ENCODE measurements around the gene DNAH10. TPM values are rescaled to one million over a fixed set of nuclear protein-coding genes. Genes with fewer than 3 reads are reported as not detected.

The DNAH10 gene
- total and polyA plus RNA-seq, 2 of the 13 experiments (the other 11 are each of a cell fraction or from before 2014, with no cell fraction given): 0.01 to 0.02 TPM

- DNase-seq (ENCODE audit: low spot score) (no peak), ATAC-seq (peak; percentile 54), FAIRE-seq (no peak)
- intact Hi-C loops (cut with micrococcal nuclease; ENCODE audit: unreplicated experiment): no loop called here
- no TSS peak for BruUV-seq (replicated peaks)
- WGBS (ENCODE audit: low lambda C conversion rate): 12% methylated on average over 4 of the region's 5 CpGs
- in situ Hi-C loops (cut with HindIII; ENCODE audit: extremely low pct_ligation_motif_present, low pct_unique_long_range_greater_than_20kb): no loop called here
- Histone ChIP-seq H3K9ac (ENCODE audit: insufficient read depth, low read depth, low read length) (no peak overlapping the region), H3K36me3 (replicated peaks in 1 of 2; ENCODE audit: control insufficient read depth in 1 of 2, insufficient read depth in 2 of 2, low read length in 2 of 2) (no peaks in the 10 kb centered on the region), H3K9me3 (ENCODE audit: low read length) (no peaks in the 10 kb centered on the region), H3K4me2 (ENCODE audit: low read depth, low read length) (no peak overlapping the region), H3K79me2 (ENCODE audit: insufficient read depth, low read length) (no peaks in the 10 kb centered on the region), H2AFZ (ENCODE audit: low read length) (no peak overlapping the region), H3K27me3 (ENCODE audit: control insufficient read depth in 1 of 2, insufficient read depth in 2 of 2, low read length in 2 of 2) (no peaks in the 10 kb centered on the region; a peak in 1 of 5 replicates), H3K4me3 (replicated peaks in 1 of 3; ENCODE audit: insufficient read depth in 1 of 3, low read depth in 2 of 3, low read length in 3 of 3) (no peak overlapping the region), H3K27ac (ENCODE audit: extremely low read length, insufficient read depth, low read length) (no peak overlapping the region), H3K4me1 (ENCODE audit: insufficient read depth, low read length) (peaks cover 20% of the 10 kb centered on the region), H4K20me1 (ENCODE audit: insufficient read depth, low read length) (no peaks in the 10 kb centered on the region)
- TF ChIP-seq ZNF460 (CRISPR knock-in tag; IDR thresholded peaks at IDR 0.05; ENCODE audit: borderline replicate concordance) (peak; percentile 95), RAD51 (IDR thresholded peaks at IDR 0.05; ENCODE audit: borderline replicate concordance) (no peak), KDM1A (CRISPR knock-in tag; IDR thresholded peaks at IDR 0.05) (0 out of 2 replicates have a peak, but pooled peaks have one; percentile 26), ZNF770 (CRISPR knock-in tag; IDR thresholded peaks at IDR 0.05) (peak; percentile 23; the same call in 1 of the 2 replicates), MEF2D (CRISPR knock-in tag; IDR thresholded peaks at IDR 0.05) (no peak), ZNF121 (CRISPR knock-in tag; IDR thresholded peaks at IDR 0.05) (peak; percentile 71), HDAC2 (CRISPR knock-in tag; IDR thresholded peaks at IDR 0.05) (no peak), ZNF3 (CRISPR knock-in tag; IDR thresholded peaks at IDR 0.05) (peak; percentile 80)
- CTCF ChIA-PET (ENCODE audit: low intra/inter-chr PET ratio, low total read pairs): no interaction called here
- POLR2A ChIA-PET: interaction anchor here (1.5 kb wide), 1 partner anchor 62 kb away, joined by 3 read pairs; the partner anchor contains the start of genes CCDC92 and ZNF664
These were observed 148.7 kb downstream of the DNAH10 start for GRCh38 chr12:123910761-123911193.
